GM18526 (cell line): ENCODE results near the gene WDR90.
A peak's percentile ranks its signal among the peaks of the same experiment; 100 is the strongest.

ENCODE experiments used
- POLR2A ChIP-seq: IDR thresholded peaks from 3 replicates; pipeline ENCODE4 v1.6.1; 2011; ENCODE audit not compliant: insufficient read length; ENCODE audit errors: extremely low read depth

The WDR90 gene

GRCh38 chr16:648781-649589 is at the start of gene WDR90:
Gene WDR90, plus strand, starts transcription at chr16:649365. Its CDS starts 52 bp downstream, at chr16:649417.
- peak; percentile 61 for TF ChIP-seq POLR2A

DNA sequence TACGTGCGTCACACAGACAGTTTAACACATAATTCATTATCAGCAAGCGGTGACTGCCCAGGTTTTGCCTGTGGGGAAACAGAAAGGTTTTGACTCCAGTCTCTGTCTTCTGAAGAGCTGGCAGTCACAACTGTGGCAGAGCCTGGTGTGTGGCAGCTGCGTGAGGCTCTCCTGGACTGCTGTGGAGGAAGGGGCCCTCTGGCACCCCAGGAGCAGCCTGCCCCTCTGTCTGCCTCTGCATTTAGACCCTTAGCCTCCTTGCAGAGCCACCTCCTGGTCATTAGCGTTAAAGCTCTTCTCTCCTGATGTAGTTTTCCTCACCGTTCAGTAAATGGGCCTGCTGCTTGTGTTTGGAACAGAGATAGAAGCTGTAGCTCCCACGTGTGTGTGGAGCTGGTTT is 48.4 kb upstream of the WDR90 start:
- no peak for TF ChIP-seq POLR2A

GRCh38 chr16:603933-604332 is 45.2 kb upstream of the WDR90 start:
- no peak for TF ChIP-seq POLR2A

DNA sequence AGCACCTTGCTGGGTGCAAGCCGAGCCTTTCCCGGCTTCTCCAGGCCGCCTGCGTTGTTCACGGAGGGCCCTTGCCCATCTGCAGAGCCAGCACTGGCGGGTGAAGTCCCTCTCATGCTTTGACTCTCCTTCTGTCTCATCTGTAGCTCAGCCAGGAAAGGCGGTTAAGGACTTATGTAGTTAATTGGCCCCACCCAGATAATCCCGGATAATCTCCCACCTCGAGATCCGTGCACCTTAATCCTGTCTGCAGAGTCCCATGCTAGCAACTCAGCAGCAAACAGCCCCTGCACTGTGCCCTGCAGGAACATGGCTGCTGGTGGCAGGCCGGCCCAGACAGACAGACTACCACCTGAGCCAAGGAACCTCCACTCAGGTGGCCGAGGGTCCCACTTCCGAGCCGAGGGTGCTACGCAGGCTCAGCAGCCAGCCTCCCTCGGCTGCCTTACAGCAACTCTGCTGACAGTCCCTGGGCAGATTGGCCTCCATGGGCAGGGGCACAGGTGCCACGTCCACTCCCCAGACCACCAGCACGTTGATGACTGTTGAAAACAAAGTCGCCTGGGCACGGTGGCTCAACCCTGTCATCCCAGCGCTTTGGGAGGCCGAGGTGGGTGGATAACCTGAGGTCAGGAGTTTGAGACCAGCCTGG is 42.4 kb upstream of the WDR90 start:
- TF ChIP-seq POLR2A, result no peak

- TF ChIP-seq POLR2A, result no peak
These were observed 41.1 kb upstream of the WDR90 start for GRCh38 chr16:608019-608418.

GRCh38 chr16:609316-609715 is 39.8 kb upstream of the WDR90 start:
- no peak for TF ChIP-seq POLR2A

- no peak for TF ChIP-seq POLR2A
These were observed 39.2 kb upstream of the WDR90 start for GRCh38 chr16:609984-610383.

- no peak for TF ChIP-seq POLR2A
These were observed 38.4 kb upstream of the WDR90 start for GRCh38 chr16:610513-611381.

DNA sequence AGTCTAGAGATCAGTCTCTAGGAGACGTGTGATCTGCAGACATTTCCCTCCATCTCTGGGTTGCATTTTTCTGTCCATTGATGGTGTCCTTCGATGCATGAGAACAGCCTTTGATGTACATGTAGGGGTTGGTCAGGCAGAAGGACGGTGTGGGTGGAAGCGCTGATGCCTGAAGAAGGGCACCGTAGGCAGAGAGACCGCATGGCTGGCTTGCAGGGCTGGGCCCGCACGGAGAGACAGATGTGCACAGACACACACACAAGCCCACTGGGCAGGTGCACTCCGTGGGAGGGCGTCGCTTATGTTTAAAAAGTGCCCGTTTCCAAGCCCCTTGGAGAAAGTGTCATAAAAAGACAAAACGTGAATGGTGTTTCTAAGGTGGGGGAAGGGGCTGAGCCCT is 34.0 kb upstream of the WDR90 start:
- TF ChIP-seq POLR2A, result no peak

- no peak for TF ChIP-seq POLR2A
These were observed 32.2 kb upstream of the WDR90 start for GRCh38 chr16:616733-617586.

DNA sequence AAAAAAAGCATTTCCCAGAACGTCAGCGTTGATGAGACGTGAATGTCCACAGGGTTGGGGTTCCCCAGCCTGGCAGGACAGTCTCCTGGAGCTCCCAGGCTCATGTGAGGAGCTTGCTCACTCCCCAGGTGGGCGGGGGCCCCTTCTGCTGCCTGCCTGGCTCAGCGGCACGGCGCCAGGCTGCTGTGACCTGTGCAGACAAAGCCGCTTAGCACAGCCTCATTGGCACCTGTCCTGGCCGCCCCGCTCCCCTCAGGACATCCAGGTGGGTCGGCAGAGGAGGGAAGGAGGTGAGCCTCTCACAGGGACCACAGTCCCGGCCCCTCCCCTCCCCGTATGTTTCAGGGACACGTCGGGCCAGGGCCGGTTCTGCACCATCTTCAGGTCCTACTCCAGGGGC is 31.3 kb upstream of the WDR90 start:
- no peak for TF ChIP-seq POLR2A

DNA sequence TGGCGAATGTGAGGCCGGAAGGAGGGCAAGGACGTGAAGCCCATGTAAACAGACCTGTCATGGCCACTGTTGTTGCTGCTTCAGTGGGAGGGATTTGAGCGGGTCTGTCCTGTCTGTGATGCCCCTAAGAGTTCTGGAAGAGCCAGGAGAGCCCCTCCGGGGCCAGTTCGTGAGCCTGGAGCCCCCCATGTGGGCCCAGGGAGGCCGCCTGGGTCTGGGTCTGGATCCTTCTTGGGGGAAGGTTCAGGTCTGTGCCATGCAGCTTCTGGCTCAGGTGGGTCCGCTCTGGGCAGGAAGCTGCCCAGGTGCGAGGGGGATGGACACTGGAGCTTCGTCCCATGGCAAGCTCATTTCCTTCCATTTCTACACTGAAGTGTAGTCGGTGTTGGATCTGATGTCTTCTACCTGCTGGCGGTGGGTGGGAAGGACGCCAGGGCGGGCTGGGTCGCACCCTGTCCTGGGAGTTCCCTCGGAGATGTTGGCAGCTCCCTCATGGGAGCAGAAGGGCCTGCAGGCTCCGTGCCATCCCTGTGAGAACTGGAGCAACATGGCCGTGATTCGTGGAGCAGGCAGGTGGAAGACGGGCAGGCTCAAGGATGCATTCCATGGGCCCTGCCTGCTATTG is 29.6 kb upstream of the WDR90 start:
- no peak for TF ChIP-seq POLR2A

GRCh38 chr16:620700-621525 is 28.3 kb upstream of the WDR90 start:
- no peak for TF ChIP-seq POLR2A
